Lung (tissue), 12 donors: ENCODE data around the gene FAM83C. TPM values are rescaled to one million over a fixed set of nuclear protein-coding genes. Genes with fewer than 3 reads are reported as not detected.

Experiments
- ATAC-seq: fragments of 200-7000 bp; cut with Tn5 transposase; one replicate; pipeline ENCODE4 v1.9.1; 2020; ENCODE audit warnings: moderate number of reproducible peaks; ENCODE audit not compliant: insufficient read depth, low FRiP score
- DNase-seq, 3 donors: peaks; one replicate each; pipeline ENCODE4 v3.0.0-alpha.2; 2013 to 2017
- H3K27ac ChIP-seq, 2 donors: one replicate each; pipeline ENCODE4 v1.5.1; 2013; ENCODE audit warnings: mild to moderate bottlenecking in 2 of 2, moderate library complexity in 2 of 2, control low read depth in 1 of 2, inconsistent platforms in 1 of 2, low read depth in 1 of 2, low read length in 1 of 2
- H3K27me3 ChIP-seq, 3 donors: one replicate each; pipeline ENCODE4 v1.5.1; 2013; ENCODE audit warnings: low read length in 2 of 3; ENCODE audit not compliant: control insufficient read depth in 3 of 3, insufficient read depth in 3 of 3
- H3K36me3 ChIP-seq, 4 donors: one replicate each; pipeline ENCODE4 v1.5.1; 2013; ENCODE audit warnings: low read length in 4 of 4, mild to moderate bottlenecking in 1 of 4, moderate library complexity in 1 of 4; ENCODE audit not compliant: control insufficient read depth in 4 of 4, insufficient read depth in 4 of 4
- H3K4me1 ChIP-seq, 5 donors: one replicate each; pipeline ENCODE4 v1.5.1; 2013; ENCODE audit warnings: low read length in 5 of 5, mild to moderate bottlenecking in 2 of 5, moderate library complexity in 1 of 5; ENCODE audit not compliant: control insufficient read depth in 5 of 5, insufficient read depth in 5 of 5
- H3K4me3 ChIP-seq: one replicate; pipeline ENCODE4 v1.5.1; 2013; ENCODE audit warnings: mild to moderate bottlenecking, control low read depth, moderate library complexity
- H3K9ac ChIP-seq, 2 donors: one replicate each; pipeline ENCODE4 v1.5.1; 2013; ENCODE audit warnings: low read length in 2 of 2, control low read depth in 1 of 2; ENCODE audit not compliant: insufficient read depth in 1 of 2
- H3K9me3 ChIP-seq, 4 donors: one replicate each; pipeline ENCODE4 v1.5.1; 2013; ENCODE audit warnings: low read length in 3 of 4, mild to moderate bottlenecking in 1 of 4, moderate library complexity in 1 of 4; ENCODE audit not compliant: control insufficient read depth in 4 of 4, insufficient read depth in 3 of 4
- CTCF ChIP-seq: IDR thresholded peaks from 2 replicates; pipeline ENCODE4 v1.5.1; 2012; ENCODE audit warnings: mild to moderate bottlenecking; ENCODE audit errors: control extremely low read depth, extremely low read depth
- WGBS, 2 donors: extraction: QIAGEN DNeasy Blood & Tissue Kit; methylation state at CpG; one replicate each; pipeline ENCODE4 v1.1.7; 2013; 5-methylcytosine and 5-hydroxymethylcytosine counted together
- polyA plus RNA-seq, 2 donors: library from polyadenylated mRNA; stranded (reverse); fragments of 200-250 nt; gene quantifications; one replicate each; pipeline ENCODE4 v1.2.1, GENCODE V29; 2013
- total RNA-seq, 2 donors: library from RNA; depleted of rRNA in 1 of 2; stranded (reverse); fragments of >200 nt in 1 of 2; gene quantifications; one replicate each; pipeline ENCODE4 v1.2.1, GENCODE V29; 2014 to 2021
- donor health status: control.
- donor health status: control.
- donor health status: Bipolar disorder and iron deficiency.
- donor health status: healthy.
- donor health status: DM: yes; HTN: yes; CAD: no.

Gene FAM83C
- total and polyA plus RNA-seq, 4 donors, result not detected

- Histone ChIP-seq H3K9me3 (no peaks in the 10 kb centered on the region), H3K27me3 (no peaks in the 10 kb centered on the region), H3K36me3 (no peaks in the 10 kb centered on the region), H3K9ac (no peak overlapping the region), H3K4me3 (no peak overlapping the region), H3K4me1 (peaks cover 0 to 15% (median 8%) of the 10 kb centered on the region in 5 donors), H3K27ac (no peak overlapping the region)
- DNase-seq (peak in 1 of 3 donors; percentile 25), ATAC-seq (no peak)
- WGBS, 2 donors, result 92 to 96% methylated on average over 3 of the region's 3 CpGs
- TF ChIP-seq CTCF, result no peak
Measured at GRCh38 chr20:35320396-35321126, 28.3 kb upstream of the FAM83C start.

- Histone ChIP-seq H3K9me3 (no peaks in the 10 kb centered on the region), H3K36me3 (no peaks in the 10 kb centered on the region), H3K27ac (peak overlapping the region in 1 of 2 donors; percentile 63), H3K4me1 (peaks cover 0 to 15% (median 8%) of the 10 kb centered on the region in 5 donors), H3K9ac (no peak overlapping the region), H3K4me3 (no peak overlapping the region), H3K27me3 (no peaks in the 10 kb centered on the region)
- ATAC-seq (no peak), DNase-seq (no peak)
- no peak for TF ChIP-seq CTCF
Measured at GRCh38 chr20:35319871-35320197, 27.6 kb upstream of the FAM83C start.

GRCh38 chr20:35319192-35319870, 27.1 kb upstream of the FAM83C start:
- Histone ChIP-seq H3K27me3 (no peaks in the 10 kb centered on the region), H3K4me3 (no peak overlapping the region), H3K9me3 (no peaks in the 10 kb centered on the region), H3K27ac (peak overlapping the region in 1 of 2 donors; percentile 23), H3K9ac (no peak overlapping the region), H3K36me3 (no peaks in the 10 kb centered on the region), H3K4me1 (peaks cover 0 to 15% (median 8%) of the 10 kb centered on the region in 5 donors)
- WGBS, 2 donors, result 67 to 89% methylated on average over 5 of the region's 5 CpGs
- no peak for ATAC-seq
- TF ChIP-seq CTCF, result no peak
- DNase-seq, result no peak
